H4 (cell line): ENCODE data around the gene CLEC14A. TPM values are rescaled to one million over a fixed set of nuclear protein-coding genes. Genes with fewer than 3 reads are reported as not detected.

ENCODE experiments used
- DNase-seq: peaks from one replicate; pipeline ENCODE4 v3.0.0-alpha.2; 2015; ENCODE audit warnings: low spot score
- total RNA-seq: library from RNA; depleted of rRNA; stranded (reverse); fragments of >200 nt; shearing (Covaris generic); gene quantifications from 2 replicates; pipeline ENCODE4 v1.2.3, GENCODE V29; 2014

The CLEC14A gene
- total RNA-seq, 1 experiment from 2014 or later, result not detected

GRCh38 chr14:38248321-38249028 lies 7.4 kb downstream of the CLEC14A start:
- DNase-seq, result no peak

- no peak for DNase-seq
Observed at GRCh38 chr14:38243696-38244240, 12.1 kb downstream of the CLEC14A start.

GRCh38 chr14:38238878-38239277 lies 17.0 kb downstream of the CLEC14A start:
- DNase-seq, result no peak

GRCh38 chr14:38238332-38238731 lies 17.6 kb downstream of the CLEC14A start:
- DNase-seq, result peak; percentile 5

GRCh38 chr14:38233218-38233617 lies 22.7 kb downstream of the CLEC14A start:
- DNase-seq, result no peak

- no peak for DNase-seq
Observed at GRCh38 chr14:38226366-38226765, 29.5 kb downstream of the CLEC14A start.

GRCh38 chr14:38225946-38226345 lies 29.9 kb downstream of the CLEC14A start:
- DNase-seq, result no peak

GRCh38 chr14:38224338-38224737 lies 31.6 kb downstream of the CLEC14A start:
- no peak for DNase-seq

- no peak for DNase-seq
Observed at GRCh38 chr14:38221077-38221476, 34.8 kb downstream of the CLEC14A start.

- DNase-seq, result no peak
Observed at GRCh38 chr14:38217553-38217952, 38.3 kb downstream of the CLEC14A start.

GRCh38 chr14:38213001-38213400 lies 42.9 kb downstream of the CLEC14A start:
- no peak for DNase-seq

GRCh38 chr14:38212111-38212510 lies 43.8 kb downstream of the CLEC14A start:
- no peak for DNase-seq

- no peak for DNase-seq
Observed at GRCh38 chr14:38211255-38211735, 44.6 kb downstream of the CLEC14A start.

GRCh38 chr14:38210587-38211216 lies 45.2 kb downstream of the CLEC14A start:
- DNase-seq, result no peak

GRCh38 chr14:38209572-38210557 lies 46.0 kb downstream of the CLEC14A start:
- no peak for DNase-seq

GRCh38 chr14:38208618-38209562 lies 47.0 kb downstream of the CLEC14A start:
- no peak for DNase-seq

GRCh38 chr14:38207736-38208617 lies 47.9 kb downstream of the CLEC14A start, which contains the start of gene SSTR1:
TSS of gene SSTR1 (plus strand) at chr14:38207904. CDS start at chr14:38209390, 1,486 bp downstream.
- no peak for DNase-seq

- DNase-seq, result no peak
Observed at GRCh38 chr14:38207377-38207735, 48.5 kb downstream of the CLEC14A start.

- DNase-seq, result no peak
Observed at GRCh38 chr14:38206689-38207376, 49.1 kb downstream of the CLEC14A start.
